NCI-H146 (cell line): Measurements from ENCODE around the gene KIRREL3.

Source experiments
- DNase-seq: peaks from one replicate; lab custom pipeline; 2025; lab: John Stamatoyannopoulos, UW

Gene KIRREL3

DNA sequence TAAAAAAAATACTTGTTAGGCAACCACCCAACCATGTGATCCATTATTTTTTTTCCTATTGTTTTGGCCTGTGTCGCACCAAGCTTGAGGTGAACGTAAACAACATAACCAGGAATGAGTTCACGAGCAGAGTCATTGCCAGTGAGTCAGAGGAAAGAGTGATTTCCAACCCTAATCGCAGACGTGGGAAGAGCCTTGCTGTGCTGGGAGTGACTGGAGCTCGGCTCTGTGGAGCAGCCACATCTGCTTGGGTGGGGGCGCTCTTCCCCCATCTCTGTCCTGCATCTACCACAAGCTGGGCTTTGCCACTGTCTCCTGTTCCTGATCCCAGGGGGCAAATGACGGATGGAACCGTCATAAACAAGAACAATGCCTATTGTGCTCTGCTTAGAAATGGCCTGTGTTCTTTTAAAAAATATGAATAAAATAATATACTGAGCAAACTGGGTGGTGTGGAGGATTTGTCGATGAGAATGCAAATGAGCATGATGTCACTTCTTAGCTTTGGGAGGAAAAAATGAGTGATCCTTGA lies 210.0 kb downstream of the KIRREL3 start:
- no peak for DNase-seq

GRCh38 chr11:126782810-126783209 lies 217.8 kb downstream of the KIRREL3 start:
- no peak for DNase-seq

DNA sequence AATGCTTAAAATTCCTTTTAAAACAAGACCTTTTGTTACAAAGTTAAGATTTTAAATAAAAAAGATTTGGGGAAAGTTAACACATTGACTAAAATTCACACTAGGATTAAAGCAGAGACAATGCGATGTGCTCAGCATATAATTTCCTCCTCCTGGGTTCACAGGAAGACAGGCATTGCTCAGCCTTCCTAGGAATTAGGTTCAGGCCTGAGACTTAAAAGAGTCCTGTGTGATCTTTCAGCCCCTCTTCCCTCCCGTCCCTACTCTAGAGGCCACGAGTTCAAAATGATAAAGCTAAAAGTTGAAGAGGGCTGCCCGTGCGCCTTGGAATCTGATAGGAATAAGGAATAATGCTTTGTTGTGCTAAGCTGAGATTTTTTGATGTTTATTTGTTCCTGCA lies 218.6 kb downstream of the KIRREL3 start:
- no peak for DNase-seq

DNA sequence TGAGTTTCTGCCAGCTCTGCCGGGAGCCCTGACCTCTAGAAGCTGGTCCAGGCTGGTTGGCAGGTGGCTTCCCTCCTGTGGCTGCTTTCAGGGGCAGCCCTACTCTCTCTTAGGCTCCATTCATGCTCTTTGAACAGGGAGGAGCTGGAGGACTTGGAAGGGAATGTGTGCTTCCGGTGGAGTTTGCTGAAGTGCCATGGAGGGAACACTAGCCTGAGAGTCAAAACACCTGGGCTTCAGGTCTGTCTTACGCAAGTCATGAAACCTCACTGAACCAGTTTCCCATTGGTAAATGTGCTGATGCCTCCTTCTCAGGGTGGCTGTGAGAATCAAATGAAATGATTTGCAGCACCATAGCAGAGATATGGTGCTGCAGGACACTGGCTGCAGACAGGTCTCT lies 224.5 kb downstream of the KIRREL3 start:
- DNase-seq: no peak

GRCh38 chr11:126772267-126772666 lies 228.3 kb downstream of the KIRREL3 start:
- no peak for DNase-seq

- DNase-seq: no peak
Observed at GRCh38 chr11:126768702-126769101, 231.9 kb downstream of the KIRREL3 start.

DNA sequence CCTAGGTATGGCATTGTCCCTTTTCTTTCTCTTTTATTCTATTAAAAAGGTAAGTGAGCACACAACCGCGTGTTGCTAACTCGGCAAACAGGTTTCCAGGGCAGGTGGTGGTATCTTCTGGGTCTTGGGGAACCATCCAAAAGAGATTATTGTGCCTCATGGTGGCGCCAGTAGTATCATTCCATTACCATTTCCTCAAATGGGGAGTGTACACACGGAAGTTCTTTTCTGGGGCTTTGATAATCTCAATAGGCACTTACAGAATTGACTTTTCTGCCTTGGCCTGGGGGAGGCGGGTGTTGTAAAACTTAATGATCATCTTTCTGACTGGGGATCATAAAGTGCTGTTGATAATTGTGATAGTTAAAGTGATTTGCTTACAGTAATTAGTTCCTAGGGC lies 234.1 kb downstream of the KIRREL3 start:
- DNase-seq: peak; percentile 39

DNA sequence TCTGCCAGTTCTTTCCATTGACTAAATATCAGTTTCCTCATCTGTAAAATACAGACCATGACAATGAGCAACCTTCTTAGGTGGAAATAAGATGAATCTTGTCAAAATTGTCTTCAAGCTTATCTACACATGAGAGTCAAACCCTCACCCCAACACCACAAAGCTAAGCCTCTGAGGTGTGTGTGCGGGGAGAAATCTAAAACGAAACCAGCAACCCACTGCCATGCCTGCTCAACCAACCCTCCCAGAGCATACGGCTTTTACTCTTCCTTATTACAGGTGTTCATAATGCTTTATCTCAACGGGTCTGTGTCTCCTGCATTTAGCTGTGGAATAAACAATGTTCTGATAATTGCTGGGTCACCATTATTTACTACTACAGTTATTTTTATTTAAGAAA lies 235.4 kb downstream of the KIRREL3 start:
- no peak for DNase-seq

DNA sequence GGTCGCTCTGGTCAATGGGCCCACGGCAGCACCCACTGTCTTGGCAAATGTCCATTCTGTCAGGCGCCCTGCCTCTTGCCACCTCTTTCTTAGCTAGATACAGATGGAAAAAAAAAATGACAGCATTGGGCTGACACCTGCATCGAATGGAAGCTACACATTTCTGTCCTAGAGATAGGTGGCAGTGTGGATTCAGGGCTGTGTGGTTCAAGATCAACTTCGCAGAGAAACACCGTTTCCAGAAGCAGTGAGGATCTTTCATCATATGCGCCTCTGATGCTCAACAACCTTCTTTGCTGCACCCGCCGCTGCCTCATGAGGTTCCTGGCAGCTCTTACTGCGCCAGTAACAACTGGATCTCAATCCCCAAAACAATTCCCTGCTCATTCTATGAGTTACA lies 236.3 kb downstream of the KIRREL3 start:
- DNase-seq: peak; percentile 53

DNA sequence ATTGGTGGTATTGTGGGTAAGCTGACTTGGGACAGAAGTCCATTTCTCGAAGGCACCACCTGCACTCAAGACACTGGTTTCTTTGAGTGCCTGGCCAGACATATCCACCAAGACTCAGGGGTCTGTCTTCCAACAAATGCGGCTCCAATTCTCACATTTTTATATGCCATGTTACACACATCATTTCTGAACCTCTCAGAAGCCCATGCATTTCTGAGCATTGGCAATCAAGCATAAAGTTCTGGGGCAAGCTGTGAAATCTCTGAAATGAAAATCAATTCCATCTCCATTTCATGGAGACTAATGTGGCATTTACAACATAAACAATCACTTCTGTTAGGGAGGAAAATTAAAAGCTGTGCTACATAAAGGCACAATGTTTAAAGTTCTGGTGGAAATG lies 243.7 kb downstream of the KIRREL3 start:
- no peak for DNase-seq

DNA sequence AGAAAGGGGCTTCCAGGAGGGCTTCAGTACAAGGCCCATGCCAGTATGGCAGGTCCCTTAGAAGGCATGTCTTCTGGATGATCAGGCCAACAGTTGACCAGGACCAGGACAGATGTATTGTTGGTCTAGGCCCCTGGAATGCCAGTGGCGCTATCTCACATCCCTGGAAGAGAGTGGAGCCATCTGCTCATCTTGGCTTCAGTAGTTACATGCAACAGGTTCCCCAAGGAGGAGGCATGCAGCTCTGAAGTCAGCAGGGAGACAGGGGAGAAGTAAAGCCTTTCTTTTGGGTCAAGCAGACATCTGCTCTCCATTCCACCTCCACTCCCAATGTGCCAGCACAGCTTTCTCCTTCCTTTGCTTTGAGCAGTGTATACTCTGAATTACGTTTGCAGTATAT lies 244.1 kb downstream of the KIRREL3 start:
- no peak for DNase-seq

DNA sequence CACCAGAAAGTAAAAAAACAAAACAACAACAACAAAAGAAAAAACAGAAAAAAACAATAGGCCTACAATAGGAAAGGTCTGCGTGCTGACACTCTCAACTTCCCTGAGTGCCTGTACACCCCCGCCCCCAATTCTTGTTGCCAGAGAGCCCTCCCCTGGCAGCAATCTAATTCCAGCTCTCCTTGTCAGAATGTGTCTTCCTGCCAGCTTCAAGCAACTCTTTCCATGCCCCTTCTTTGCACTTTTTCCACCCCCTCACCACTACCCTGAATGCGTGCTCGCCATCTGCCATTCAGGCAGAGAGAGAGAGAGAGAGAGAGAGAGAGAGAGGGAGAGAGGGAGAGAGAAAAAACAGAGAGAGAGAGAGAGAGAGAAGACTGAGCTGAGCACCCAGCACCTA lies 245.0 kb downstream of the KIRREL3 start:
- DNase-seq: no peak

GRCh38 chr11:126754591-126755426 lies 245.8 kb downstream of the KIRREL3 start:
- DNase-seq: peak; percentile 31

GRCh38 chr11:126753990-126754389 lies 246.6 kb downstream of the KIRREL3 start:
- DNase-seq: no peak

DNA sequence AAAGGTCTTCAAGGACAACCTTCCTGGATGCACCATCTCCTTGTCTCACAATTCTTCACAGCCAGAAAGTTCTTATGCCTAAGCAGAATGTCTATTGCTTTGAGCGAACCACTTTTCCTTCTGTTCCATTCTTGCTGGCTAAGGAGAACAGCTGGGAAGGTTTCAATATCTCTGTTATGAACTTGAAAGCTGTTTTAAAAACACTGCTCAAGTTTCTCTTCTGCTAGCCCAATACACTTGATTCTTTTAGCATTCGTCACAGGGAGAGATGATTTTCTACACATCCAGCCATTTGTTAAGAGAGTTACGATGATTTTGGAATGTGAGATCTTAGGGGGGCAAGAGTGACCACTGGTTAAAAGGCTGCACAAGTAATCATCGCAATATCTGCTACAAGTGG lies 249.3 kb downstream of the KIRREL3 start:
- no peak for DNase-seq

DNA sequence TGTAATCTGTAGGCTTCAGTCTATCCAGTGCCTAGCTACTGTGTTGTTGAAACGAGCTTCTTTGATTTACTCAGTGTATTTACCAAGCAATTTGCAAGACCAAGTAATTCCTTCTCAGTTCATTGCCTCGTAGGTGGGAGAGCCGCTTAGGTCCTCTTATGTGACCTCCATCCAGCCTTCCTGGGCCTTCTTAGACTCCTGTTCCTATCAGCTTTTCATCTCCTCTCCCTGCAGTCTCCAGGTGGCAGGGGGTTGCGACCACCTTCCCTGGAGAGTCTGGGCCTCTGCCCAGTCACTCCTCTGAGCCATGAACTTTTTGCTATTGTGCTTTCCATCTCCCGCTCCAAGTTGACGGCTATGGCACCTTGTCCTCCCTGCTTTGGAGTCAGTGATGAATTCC lies 251.8 kb downstream of the KIRREL3 start:
- DNase-seq: peak; percentile 8

GRCh38 chr11:126748100-126748791 lies 252.3 kb downstream of the KIRREL3 start:
- peak; percentile 42 for DNase-seq

- DNase-seq: no peak
Observed at GRCh38 chr11:126747315-126747714, 253.3 kb downstream of the KIRREL3 start.

DNA sequence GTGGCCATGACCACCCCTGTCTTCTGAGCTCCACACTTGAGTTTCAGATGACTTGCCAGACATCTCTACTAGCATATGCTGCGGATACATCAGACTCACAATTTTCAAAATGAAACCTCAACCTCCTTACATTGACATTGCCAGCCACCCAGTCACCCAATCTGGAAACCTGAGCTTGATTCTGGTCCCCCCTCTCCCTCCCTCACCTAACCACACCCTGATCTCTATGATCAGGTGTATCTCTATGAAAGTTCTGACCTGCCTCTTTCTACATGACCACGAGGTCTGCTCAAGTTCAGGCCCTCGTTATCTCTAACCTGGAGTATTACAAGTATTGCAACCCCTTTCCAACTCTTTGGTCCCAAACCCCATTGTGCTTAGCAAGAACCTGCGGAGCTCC lies 254.1 kb downstream of the KIRREL3 start:
- DNase-seq: no peak

DNA sequence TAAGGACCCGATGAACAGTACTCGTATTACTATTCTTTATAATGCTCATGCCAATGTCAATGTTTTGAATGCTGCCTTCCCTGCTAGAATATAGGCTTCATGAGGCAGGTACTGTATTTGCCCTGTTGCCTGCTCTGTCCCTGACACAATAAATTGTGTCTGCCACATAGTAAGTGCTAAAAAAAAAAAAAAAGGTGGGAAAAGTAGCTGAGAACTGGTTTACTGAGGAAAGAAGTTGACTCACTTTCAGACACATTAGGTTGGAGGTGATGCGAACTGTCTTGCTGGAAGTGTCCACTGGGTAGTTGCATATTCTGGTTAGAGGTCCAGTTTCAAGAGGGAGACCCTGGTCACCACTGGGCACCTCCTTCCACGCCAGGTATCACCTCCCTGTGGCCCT lies 255.9 kb downstream of the KIRREL3 start:
- no peak for DNase-seq

- peak; percentile 12 for DNase-seq
Observed at GRCh38 chr11:126743628-126744027, 256.9 kb downstream of the KIRREL3 start.

DNA sequence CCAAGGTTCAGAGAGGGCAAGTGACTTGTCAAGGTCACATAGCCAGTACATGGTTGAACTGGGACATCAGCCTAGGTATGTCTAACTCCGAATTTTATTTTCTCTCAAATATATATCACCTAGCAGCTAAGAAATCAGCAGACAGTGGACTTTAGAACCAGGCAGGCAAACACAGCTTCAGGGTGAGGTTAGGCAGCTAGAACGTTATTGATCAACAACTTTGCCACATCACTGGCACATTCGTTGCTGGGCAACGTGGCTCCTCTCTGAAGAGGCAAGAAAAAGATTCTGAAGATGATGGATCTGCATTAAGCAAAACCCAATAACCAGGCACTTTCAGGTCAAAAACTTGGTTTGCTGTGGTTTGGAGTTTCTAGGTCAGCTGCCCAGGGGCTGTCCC lies 258.0 kb downstream of the KIRREL3 start:
- DNase-seq: no peak

GRCh38 chr11:126740846-126741245 lies 259.7 kb downstream of the KIRREL3 start:
- no peak for DNase-seq
